ENCODE measurements around the gene SAMD14. TPM values are rescaled to one million over a fixed set of nuclear protein-coding genes. Genes with fewer than 3 reads are reported as not detected.

The SAMD14 gene
- total RNA-seq, 1 experiment from 2014 or later = 3.4 TPM

DNA sequence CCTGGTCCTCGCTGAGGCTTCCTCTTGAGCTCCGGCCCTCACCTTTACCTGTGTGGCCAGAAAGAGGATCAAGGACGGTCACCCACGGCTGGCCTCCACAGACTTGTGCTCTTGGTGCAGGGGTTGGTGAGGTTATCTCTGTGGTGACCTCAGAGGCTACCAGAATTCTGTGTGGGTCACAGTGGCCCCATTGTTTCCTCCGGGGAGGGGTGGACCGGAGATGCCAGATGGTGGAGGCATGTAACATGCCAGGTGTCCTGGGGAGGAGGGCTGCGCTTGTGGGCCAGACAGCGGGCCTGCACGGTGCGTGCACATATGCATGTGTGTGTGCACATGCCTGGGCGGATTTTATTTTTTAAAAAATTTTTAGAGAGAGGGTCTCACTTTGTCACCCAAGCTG, 42.2 kb upstream of the SAMD14 start:
- intact Hi-C loops (cut with micrococcal nuclease; ENCODE audit: unreplicated experiment) = no loop called here
- CTCF ChIA-PET = interaction anchor here (1.0 kb wide), 1 partner anchor 102 kb away, joined by 3 read pairs; the partner anchor contains the start of gene TMEM92
- H3K27me3 Mint-ChIP-seq (ENCODE audit: insufficient read depth, unreplicated experiment) = no peaks in the 10 kb centered on the region

DNA sequence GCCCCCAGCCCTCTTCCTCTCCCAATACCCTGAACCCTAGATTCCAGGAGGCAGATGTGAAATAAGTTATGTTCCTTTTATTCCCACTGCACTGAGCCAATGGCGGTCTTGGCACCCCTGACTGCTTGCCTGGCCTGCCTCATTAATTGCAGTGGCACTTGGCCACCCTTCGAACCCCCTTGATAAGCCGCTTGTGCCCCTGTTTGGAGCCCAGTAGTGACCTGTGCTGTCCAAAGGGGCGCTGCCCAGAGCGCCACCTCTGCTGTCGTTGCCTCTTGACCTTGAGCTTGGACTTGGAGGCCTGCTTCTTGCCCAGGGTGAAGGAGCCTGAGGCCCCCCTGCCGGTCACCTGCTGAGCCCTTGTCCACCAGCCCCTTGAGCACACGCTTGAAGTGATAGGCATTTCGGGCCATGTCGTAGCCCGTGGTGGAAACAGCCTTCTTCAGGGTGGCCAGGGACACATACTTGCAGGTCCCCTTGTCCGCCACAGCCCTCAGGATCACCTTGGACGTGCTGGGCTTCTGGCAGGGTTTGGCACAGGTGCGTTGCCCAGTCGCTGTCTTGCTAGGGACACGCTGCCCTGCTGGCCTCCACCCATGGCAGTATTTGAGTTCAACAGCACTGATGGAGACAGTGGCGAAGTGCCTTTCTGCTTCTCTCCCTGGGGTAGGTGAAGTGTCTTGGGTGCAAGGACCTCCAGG, 41.6 kb upstream of the SAMD14 start:
- no peaks in the 10 kb centered on the region for H3K36me3 ChIP-seq (ENCODE audit: control insufficient read depth, insufficient read depth, low read length)
- H3K4me1 Mint-ChIP-seq (ENCODE audit: low read depth, unreplicated experiment) = peaks cover 15% of the 10 kb centered on the region
- peaks cover 16% of the 10 kb centered on the region for H3K4me1 ChIP-seq
- H3K27me3 ChIP-seq (replicated peaks; ENCODE audit: control insufficient read depth, insufficient read depth, low read length) = no peaks in the 10 kb centered on the region
- no peak overlapping the region for H3K27ac Mint-ChIP-seq (ENCODE audit: unreplicated experiment)
- no peaks in the 10 kb centered on the region for H3K36me3 Mint-ChIP-seq (ENCODE audit: insufficient read depth, unreplicated experiment)
- no peaks in the 10 kb centered on the region for H3K9me3 Mint-ChIP-seq (ENCODE audit: unreplicated experiment)
- no peaks in the 10 kb centered on the region for H3K9me3 ChIP-seq
- ChIA-PET POLR2A (no interaction called here), CTCF (interaction anchor here (1.0 to 2.8 kb wide), 2 partner anchors 103 to 126 kb away, joined by 3 to 45 read pairs; partner anchors contain the start of gene TMEM92)
- no peak overlapping the region for H3K4me3 Mint-ChIP-seq (ENCODE audit: unreplicated experiment)
- H3K27me3 Mint-ChIP-seq (ENCODE audit: insufficient read depth, unreplicated experiment) = no peaks in the 10 kb centered on the region
- no peak overlapping the region for H3K4me3 ChIP-seq (ENCODE audit: low read depth, low read length)
- no peak for DNase-seq
- TF ChIP-seq, protein P1, sequence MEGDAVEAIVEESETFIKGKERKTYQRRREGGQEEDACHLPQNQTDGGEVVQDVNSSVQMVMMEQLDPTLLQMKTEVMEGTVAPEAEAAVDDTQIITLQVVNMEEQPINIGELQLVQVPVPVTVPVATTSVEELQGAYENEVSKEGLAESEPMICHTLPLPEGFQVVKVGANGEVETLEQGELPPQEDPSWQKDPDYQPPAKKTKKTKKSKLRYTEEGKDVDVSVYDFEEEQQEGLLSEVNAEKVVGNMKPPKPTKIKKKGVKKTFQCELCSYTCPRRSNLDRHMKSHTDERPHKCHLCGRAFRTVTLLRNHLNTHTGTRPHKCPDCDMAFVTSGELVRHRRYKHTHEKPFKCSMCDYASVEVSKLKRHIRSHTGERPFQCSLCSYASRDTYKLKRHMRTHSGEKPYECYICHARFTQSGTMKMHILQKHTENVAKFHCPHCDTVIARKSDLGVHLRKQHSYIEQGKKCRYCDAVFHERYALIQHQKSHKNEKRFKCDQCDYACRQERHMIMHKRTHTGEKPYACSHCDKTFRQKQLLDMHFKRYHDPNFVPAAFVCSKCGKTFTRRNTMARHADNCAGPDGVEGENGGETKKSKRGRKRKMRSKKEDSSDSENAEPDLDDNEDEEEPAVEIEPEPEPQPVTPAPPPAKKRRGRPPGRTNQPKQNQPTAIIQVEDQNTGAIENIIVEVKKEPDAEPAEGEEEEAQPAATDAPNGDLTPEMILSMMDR (IDR thresholded peaks at IDR 0.05; ENCODE audit: insufficient read depth in 1 of 2, low read depth in 1 of 2, low read length in 1 of 2, severe bottlenecking in 1 of 2, unreplicated experiment in 1 of 2) = no peak
- no TSS peak for BruUV-seq (replicated peaks)
- intact Hi-C loops (cut with micrococcal nuclease; ENCODE audit: unreplicated experiment) = no loop called here

More for the DNA sequence above, 42.2 kb upstream of the SAMD14 start:
- H3K4me1 Mint-ChIP-seq (ENCODE audit: low read depth, unreplicated experiment) = peaks cover 19% of the 10 kb centered on the region
- no peak overlapping the region for H3K27ac Mint-ChIP-seq (ENCODE audit: unreplicated experiment)
- H3K36me3 Mint-ChIP-seq (ENCODE audit: insufficient read depth, unreplicated experiment) = no peaks in the 10 kb centered on the region
- TF ChIP-seq, protein P1 (IDR thresholded peaks at IDR 0.05; ENCODE audit: insufficient read depth in 1 of 2, low read depth in 1 of 2, low read length in 1 of 2, severe bottlenecking in 1 of 2, unreplicated experiment in 1 of 2) = no peak
- H3K4me3 Mint-ChIP-seq (ENCODE audit: unreplicated experiment) = no peak overlapping the region
- H3K9me3 ChIP-seq = no peaks in the 10 kb centered on the region
- no peaks in the 10 kb centered on the region for H3K27me3 ChIP-seq (replicated peaks; ENCODE audit: control insufficient read depth, insufficient read depth, low read length)
- POLR2A ChIA-PET = no interaction called here
- no TSS peak for BruUV-seq (replicated peaks)
- H3K36me3 ChIP-seq (ENCODE audit: control insufficient read depth, insufficient read depth, low read length) = no peaks in the 10 kb centered on the region
- no peak overlapping the region for H3K4me3 ChIP-seq (ENCODE audit: low read depth, low read length)
- H3K9me3 Mint-ChIP-seq (ENCODE audit: unreplicated experiment) = no peaks in the 10 kb centered on the region
- no peak for DNase-seq
- peaks cover 19% of the 10 kb centered on the region for H3K4me1 ChIP-seq

DNA sequence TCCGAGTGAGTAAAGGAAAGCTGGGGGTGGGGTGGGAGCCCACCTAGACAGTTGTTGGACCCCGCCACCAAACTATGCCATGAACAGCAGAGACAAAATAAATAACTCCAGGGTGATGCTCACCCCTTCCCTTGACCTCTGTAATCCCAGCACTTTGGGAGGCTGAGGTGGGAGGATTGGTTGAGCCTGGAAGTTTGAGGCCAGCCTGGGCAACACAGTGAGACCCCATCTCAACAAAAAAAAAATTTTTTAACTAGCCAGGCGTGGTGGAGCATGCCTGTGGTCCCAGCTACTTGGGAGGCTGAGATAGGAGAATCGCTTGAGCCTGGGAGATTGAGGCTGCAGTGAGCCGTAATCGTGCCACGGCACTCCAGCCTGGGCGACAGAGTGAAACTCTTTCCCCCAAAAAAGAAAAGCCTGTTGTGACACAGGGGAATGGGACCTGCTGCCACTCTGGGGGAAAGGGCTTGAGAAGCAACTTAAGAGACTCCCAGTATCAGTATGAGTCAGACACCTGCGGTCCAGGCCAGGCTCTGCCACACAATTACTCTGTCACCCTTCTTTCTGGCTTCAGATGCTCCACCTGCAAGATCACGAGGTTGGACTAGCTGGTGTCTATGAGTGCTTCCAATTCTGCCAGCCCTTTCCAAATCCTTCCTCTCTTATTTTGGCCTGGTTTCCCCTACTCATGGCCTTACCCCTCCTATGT, 40.9 kb upstream of the SAMD14 start:
- intact Hi-C loops (cut with micrococcal nuclease; ENCODE audit: unreplicated experiment) = no loop called here
- Histone ChIP-seq H3K4me1 (peaks cover 10% of the 10 kb centered on the region), H3K4me3 (ENCODE audit: low read depth, low read length) (no peak overlapping the region), H3K27me3 (replicated peaks; ENCODE audit: control insufficient read depth, insufficient read depth, low read length) (no peaks in the 10 kb centered on the region), H3K36me3 (ENCODE audit: control insufficient read depth, insufficient read depth, low read length) (no peaks in the 10 kb centered on the region), H3K9me3 (no peaks in the 10 kb centered on the region)
- Mint-ChIP-seq H3K9me3 (ENCODE audit: unreplicated experiment) (no peaks in the 10 kb centered on the region), H3K27me3 (ENCODE audit: insufficient read depth, unreplicated experiment) (no peaks in the 10 kb centered on the region), H3K36me3 (ENCODE audit: insufficient read depth, unreplicated experiment) (no peaks in the 10 kb centered on the region), H3K4me3 (ENCODE audit: unreplicated experiment) (no peak overlapping the region), H3K27ac (ENCODE audit: unreplicated experiment) (no peak overlapping the region), H3K4me1 (ENCODE audit: low read depth, unreplicated experiment) (peaks cover 12% of the 10 kb centered on the region)
- ChIA-PET POLR2A (no interaction called here), CTCF (interaction anchor here (1.0 to 2.8 kb wide), 7 partner anchors 19 to 218 kb away, joined by 3 to 54 read pairs (median 9); partner anchors contain the start of gene TMEM92)
- TF ChIP-seq, protein P1 (IDR thresholded peaks at IDR 0.05; ENCODE audit: insufficient read depth in 1 of 2, low read depth in 1 of 2, low read length in 1 of 2, severe bottlenecking in 1 of 2, unreplicated experiment in 1 of 2) = no peak
- no TSS peak for BruUV-seq (replicated peaks)
- DNase-seq = no peak

All from Caco-2 (cell line).